ENCODE results near the gene SMC3.

DNA sequence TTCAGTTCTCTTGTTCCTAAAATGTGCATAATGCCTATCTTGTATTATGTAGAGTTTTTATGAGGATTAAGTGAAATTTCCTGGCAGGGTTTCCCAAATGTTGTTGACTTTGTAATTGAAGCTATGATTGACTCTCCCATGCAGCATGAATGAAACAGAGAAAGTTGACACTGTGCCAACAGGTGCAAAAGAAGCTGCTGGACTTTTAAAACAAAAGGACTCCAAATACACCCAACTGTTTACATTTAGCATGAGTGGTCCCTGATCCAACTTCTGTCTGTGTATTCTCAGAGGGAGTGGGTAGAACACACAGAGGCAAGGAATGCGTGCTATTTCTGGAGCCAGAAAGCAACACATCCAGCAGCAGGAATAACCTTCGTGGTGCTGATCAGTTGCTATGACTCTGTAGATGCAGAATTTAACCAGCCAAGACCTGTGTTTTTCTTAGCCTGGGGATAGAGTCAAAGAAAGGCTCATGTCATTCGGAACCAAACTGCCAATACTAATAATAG is 62.2 kb downstream of the SMC3 start:
- TF ChIP-seq EZH2 (IDR thresholded peaks at IDR 0.05; ENCODE audit: low read depth, unreplicated experiment), result no peak
- TF ChIP-seq, protein P1, sequence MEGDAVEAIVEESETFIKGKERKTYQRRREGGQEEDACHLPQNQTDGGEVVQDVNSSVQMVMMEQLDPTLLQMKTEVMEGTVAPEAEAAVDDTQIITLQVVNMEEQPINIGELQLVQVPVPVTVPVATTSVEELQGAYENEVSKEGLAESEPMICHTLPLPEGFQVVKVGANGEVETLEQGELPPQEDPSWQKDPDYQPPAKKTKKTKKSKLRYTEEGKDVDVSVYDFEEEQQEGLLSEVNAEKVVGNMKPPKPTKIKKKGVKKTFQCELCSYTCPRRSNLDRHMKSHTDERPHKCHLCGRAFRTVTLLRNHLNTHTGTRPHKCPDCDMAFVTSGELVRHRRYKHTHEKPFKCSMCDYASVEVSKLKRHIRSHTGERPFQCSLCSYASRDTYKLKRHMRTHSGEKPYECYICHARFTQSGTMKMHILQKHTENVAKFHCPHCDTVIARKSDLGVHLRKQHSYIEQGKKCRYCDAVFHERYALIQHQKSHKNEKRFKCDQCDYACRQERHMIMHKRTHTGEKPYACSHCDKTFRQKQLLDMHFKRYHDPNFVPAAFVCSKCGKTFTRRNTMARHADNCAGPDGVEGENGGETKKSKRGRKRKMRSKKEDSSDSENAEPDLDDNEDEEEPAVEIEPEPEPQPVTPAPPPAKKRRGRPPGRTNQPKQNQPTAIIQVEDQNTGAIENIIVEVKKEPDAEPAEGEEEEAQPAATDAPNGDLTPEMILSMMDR (conservative IDR thresholded peaks at IDR 0.05; ENCODE audit: low read depth in 2 of 2), result no peak
- TF ChIP-seq POLR2AphosphoS5 (IDR thresholded peaks at IDR 0.05; ENCODE audit: low read depth), result no peak
- TF ChIP-seq JUNB (IDR thresholded peaks at IDR 0.05; ENCODE audit: unreplicated experiment), result no peak
- no peak for TF ChIP-seq ZNF331 (CRISPR knock-in tag; IDR thresholded peaks at IDR 0.05; ENCODE audit: low read depth)
- no peak for TF ChIP-seq EZH2phosphoT487 (IDR thresholded peaks at IDR 0.05; ENCODE audit: unreplicated experiment)
- TF ChIP-seq, protein P2, sequence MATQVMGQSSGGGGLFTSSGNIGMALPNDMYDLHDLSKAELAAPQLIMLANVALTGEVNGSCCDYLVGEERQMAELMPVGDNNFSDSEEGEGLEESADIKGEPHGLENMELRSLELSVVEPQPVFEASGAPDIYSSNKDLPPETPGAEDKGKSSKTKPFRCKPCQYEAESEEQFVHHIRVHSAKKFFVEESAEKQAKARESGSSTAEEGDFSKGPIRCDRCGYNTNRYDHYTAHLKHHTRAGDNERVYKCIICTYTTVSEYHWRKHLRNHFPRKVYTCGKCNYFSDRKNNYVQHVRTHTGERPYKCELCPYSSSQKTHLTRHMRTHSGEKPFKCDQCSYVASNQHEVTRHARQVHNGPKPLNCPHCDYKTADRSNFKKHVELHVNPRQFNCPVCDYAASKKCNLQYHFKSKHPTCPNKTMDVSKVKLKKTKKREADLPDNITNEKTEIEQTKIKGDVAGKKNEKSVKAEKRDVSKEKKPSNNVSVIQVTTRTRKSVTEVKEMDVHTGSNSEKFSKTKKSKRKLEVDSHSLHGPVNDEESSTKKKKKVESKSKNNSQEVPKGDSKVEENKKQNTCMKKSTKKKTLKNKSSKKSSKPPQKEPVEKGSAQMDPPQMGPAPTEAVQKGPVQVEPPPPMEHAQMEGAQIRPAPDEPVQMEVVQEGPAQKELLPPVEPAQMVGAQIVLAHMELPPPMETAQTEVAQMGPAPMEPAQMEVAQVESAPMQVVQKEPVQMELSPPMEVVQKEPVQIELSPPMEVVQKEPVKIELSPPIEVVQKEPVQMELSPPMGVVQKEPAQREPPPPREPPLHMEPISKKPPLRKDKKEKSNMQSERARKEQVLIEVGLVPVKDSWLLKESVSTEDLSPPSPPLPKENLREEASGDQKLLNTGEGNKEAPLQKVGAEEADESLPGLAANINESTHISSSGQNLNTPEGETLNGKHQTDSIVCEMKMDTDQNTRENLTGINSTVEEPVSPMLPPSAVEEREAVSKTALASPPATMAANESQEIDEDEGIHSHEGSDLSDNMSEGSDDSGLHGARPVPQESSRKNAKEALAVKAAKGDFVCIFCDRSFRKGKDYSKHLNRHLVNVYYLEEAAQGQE (IDR thresholded peaks at IDR 0.05; ENCODE audit: unreplicated experiment), result no peak
- no peak for TF ChIP-seq NANOG (IDR thresholded peaks at IDR 0.05; ENCODE audit: borderline replicate concordance)
- TF ChIP-seq, protein P3, sequence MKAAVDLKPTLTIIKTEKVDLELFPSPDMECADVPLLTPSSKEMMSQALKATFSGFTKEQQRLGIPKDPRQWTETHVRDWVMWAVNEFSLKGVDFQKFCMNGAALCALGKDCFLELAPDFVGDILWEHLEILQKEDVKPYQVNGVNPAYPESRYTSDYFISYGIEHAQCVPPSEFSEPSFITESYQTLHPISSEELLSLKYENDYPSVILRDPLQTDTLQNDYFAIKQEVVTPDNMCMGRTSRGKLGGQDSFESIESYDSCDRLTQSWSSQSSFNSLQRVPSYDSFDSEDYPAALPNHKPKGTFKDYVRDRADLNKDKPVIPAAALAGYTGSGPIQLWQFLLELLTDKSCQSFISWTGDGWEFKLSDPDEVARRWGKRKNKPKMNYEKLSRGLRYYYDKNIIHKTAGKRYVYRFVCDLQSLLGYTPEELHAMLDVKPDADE (IDR thresholded peaks at IDR 0.05), result no peak
- no peak for TF ChIP-seq ZNF114 (CRISPR knock-in tag; IDR thresholded peaks at IDR 0.05)
- no peak for TF ChIP-seq CREB1 (CRISPR knock-in tag; IDR thresholded peaks at IDR 0.05; ENCODE audit: low read depth)
- TF ChIP-seq STAT1 (IDR thresholded peaks at IDR 0.05; ENCODE audit: unreplicated experiment), result no peak
- TF ChIP-seq, protein P4, sequence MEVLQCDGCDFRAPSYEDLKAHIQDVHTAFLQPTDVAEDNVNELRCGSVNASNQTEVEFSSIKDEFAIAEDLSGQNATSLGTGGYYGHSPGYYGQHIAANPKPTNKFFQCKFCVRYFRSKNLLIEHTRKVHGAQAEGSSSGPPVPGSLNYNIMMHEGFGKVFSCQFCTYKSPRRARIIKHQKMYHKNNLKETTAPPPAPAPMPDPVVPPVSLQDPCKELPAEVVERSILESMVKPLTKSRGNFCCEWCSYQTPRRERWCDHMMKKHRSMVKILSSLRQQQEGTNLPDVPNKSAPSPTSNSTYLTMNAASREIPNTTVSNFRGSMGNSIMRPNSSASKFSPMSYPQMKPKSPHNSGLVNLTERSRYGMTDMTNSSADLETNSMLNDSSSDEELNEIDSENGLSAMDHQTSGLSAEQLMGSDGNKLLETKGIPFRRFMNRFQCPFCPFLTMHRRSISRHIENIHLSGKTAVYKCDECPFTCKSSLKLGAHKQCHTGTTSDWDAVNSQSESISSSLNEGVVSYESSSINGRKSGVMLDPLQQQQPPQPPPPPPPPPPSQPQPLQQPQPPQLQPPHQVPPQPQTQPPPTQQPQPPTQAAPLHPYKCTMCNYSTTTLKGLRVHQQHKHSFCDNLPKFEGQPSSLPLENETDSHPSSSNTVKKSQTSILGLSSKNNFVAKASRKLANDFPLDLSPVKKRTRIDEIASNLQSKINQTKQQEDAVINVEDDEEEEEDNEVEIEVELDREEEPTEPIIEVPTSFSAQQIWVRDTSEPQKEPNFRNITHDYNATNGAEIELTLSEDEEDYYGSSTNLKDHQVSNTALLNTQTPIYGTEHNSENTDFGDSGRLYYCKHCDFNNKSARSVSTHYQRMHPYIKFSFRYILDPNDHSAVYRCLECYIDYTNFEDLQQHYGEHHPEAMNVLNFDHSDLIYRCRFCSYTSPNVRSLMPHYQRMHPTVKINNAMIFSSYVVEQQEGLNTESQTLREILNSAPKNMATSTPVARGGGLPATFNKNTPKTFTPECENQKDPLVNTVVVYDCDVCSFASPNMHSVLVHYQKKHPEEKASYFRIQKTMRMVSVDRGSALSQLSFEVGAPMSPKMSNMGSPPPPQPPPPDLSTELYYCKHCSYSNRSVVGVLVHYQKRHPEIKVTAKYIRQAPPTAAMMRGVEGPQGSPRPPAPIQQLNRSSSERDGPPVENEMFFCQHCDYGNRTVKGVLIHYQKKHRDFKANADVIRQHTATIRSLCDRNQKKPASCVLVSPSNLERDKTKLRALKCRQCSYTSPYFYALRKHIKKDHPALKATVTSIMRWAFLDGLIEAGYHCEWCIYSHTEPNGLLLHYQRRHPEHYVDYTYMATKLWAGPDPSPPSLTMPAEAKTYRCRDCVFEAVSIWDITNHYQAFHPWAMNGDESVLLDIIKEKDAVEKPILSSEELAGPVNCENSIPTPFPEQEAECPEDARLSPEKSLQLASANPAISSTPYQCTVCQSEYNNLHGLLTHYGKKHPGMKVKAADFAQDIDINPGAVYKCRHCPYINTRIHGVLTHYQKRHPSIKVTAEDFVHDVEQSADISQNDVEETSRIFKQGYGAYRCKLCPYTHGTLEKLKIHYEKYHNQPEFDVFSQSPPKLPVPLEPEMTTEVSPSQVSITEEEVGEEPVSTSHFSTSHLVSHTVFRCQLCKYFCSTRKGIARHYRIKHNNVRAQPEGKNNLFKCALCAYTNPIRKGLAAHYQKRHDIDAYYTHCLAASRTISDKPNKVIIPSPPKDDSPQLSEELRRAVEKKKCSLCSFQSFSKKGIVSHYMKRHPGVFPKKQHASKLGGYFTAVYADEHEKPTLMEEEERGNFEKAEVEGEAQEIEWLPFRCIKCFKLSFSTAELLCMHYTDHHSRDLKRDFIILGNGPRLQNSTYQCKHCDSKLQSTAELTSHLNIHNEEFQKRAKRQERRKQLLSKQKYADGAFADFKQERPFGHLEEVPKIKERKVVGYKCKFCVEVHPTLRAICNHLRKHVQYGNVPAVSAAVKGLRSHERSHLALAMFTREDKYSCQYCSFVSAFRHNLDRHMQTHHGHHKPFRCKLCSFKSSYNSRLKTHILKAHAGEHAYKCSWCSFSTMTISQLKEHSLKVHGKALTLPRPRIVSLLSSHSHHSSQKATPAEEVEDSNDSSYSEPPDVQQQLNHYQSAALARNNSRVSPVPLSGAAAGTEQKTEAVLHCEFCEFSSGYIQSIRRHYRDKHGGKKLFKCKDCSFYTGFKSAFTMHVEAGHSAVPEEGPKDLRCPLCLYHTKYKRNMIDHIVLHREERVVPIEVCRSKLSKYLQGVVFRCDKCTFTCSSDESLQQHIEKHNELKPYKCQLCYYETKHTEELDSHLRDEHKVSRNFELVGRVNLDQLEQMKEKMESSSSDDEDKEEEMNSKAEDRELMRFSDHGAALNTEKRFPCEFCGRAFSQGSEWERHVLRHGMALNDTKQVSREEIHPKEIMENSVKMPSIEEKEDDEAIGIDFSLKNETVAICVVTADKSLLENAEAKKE (CRISPR knock-in tag; IDR thresholded peaks at IDR 0.05), result no peak

Measured in GM23338 (cell line).